GM12891 (cell line): ENCODE measurements around the gene TGFB1.

Source experiments
- POLR2A ChIP-seq: IDR thresholded peaks from 2 replicates; pipeline ENCODE4 v1.6.1; 2011; ENCODE audit warnings: low read depth, low read length, control low read depth
- POLR2AphosphoS5 ChIP-seq: IDR thresholded peaks from 2 replicates; pipeline ENCODE4 v1.6.1; 2011; ENCODE audit warnings: low read depth, low read length, control low read depth
- POU2F2 ChIP-seq: IDR thresholded peaks from 2 replicates; pipeline ENCODE4 v1.6.1; 2011; ENCODE audit warnings: low read depth, mild to moderate bottlenecking, control low read depth, low read length, moderate library complexity
- SPI1 ChIP-seq: IDR thresholded peaks from 2 replicates; pipeline ENCODE4 v1.6.1; 2011; ENCODE audit warnings: low read depth, low read length, control low read depth
- TAF1 ChIP-seq: IDR thresholded peaks from 2 replicates; pipeline ENCODE4 v1.6.1; 2011; ENCODE audit warnings: low read depth, low read length, control low read depth

DNA sequence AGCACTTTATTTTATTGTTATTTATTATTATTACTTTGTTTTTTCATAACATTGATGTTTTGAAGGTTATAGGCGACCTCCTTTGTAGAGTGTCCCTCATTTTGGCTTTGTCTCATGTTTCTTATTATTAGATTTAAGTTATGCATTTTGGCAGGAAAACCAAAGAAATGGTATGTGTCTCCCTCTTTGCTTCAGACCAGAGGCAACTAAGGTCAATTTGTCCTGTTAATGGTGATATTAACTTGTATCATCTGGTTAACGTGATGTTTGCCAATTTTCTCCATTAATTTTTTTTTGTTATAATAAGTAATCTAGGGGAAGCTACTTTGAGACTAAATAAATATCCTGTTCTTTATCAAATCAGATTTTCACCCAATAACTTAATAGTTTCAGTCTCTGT lies 18.8 kb upstream of the TGFB1 start:
- TF ChIP-seq POLR2A (no peak), TAF1 (no peak), POLR2AphosphoS5 (no peak), SPI1 (no peak), POU2F2 (no peak)
